GM21723 (cell line): ENCODE data around the gene LDHAL6B.

Experiments used
- ATAC-seq: cut with Tn5 transposase; IDR thresholded peaks from one replicate; pipeline ENCODE4 v1.9.1; 2021; ENCODE audit warnings: mild to moderate bottlenecking, moderate library complexity; ENCODE audit not compliant: unreplicated experiment

LDHAL6B gene

GRCh38 chr15:59216911-59217310 lies 10.3 kb downstream of the LDHAL6B start:
- no peak for ATAC-seq

- ATAC-seq = no peak
Measured at GRCh38 chr15:59217876-59218498, 11.3 kb downstream of the LDHAL6B start.

DNA sequence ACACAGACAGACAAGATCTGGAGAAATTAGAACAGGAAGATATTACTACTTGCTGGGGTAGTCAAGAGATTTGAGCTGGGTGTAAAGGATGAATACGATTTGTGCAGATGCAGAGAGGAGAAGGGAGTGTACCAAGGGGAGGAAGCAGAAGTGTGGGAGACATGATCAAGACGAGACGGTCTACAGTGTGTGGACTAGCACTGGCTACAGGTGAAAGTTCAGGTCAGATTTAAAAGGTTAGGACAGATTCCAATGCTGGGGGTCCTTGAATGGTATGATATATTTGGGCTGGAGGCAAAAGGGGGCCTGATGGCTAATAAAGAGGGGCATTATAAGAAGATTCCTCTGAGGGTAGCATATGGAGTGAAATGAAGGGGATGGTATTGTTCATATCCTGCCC lies 12.1 kb downstream of the LDHAL6B start:
- ATAC-seq = no peak

DNA sequence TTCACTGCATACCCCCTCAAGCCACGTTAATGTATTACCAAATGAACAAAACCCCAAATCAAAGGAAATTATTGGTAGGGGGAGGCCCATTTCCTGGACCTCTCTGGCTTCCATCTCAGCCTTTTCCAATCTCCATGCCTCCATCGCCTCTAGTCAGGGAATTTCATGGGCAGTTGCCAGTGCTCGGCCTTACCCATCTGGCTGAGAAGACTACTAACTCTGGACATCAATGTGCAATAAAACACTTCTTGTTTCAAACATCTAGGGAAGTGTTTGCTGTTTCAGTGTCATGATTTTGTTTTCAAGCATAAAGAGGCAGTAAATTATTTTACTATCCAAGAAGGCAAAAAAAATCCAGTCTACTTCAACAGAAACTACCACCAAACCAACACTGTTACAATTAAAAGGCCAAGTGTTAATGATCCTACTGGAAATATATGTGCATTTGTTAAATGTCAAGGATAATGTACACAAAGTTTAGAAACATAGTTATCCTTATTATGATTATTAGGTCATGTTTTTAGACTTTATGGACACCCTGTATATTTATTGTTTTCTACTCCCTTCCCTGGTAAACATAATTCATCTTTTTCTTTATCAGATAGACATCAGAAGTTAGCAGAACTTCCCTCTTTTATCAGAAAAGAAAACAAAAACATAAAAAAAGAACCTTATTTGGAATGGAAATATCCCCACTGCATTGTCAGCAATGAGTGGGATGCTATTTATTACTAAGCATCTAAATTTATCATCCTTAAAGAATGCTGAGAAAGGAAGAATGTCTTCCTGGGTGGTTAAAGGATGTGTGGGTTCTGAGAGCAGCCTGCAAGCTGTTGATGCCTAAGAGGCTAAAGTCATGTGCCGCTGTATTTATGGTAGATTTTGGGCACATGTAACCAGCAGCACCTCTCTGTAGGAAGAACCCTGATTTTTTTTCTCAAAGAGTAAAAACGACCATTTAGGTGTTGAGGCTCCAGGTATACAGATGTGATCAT lies 15.2 kb downstream of the LDHAL6B start:
- ATAC-seq = no peak

DNA sequence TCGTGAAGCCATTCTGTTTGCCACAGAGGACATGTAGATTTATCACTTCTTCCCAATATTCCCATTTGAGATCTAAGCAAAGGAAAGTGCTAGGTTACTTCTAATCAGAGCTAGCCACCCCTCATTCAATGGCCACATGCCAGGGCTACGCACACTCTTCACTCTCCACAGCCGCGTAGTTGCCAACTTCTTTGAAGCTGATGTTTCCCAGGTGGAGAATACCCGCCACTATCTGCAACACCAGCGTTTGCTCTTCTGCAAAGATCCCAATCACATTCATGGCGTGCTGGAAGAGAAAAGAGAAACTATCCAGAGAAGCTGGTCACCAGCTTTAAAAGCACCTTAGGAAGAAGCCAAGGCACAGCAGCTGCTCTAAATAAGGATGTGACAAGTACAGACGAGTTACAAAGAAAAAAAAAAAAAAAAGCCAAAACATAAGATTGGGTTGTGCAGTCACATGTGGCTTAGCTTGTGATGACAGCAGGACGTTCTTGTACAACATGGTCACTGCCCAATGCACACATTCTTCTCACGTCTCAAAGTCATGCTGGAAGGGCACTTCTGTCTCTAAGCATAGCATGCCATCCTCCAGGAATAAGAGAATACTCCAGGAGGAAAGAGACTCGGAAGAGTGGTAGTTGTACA lies 16.4 kb downstream of the LDHAL6B start:
- no peak for ATAC-seq

- no peak for ATAC-seq
Measured at GRCh38 chr15:59223736-59224135, 17.1 kb downstream of the LDHAL6B start.

DNA sequence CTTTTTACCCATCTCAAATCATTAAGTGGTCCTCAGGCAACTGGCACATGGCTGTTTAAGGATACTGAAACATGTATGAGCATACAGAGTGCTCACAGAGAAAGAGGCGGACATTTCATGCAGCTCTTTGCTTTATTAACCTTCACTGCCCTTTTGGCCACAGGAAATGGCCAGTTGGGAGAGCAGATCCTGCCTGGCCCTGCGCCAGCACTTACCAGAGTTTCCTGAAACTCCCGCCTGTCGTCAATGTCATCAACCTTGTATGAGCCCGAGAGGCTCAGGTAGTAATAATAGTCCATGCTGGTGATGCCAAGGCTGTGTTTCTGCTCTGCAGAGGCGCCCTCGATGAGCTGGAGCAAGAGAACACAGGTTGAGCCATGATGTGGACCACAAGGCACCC lies 17.8 kb downstream of the LDHAL6B start:
- ATAC-seq = no peak

DNA sequence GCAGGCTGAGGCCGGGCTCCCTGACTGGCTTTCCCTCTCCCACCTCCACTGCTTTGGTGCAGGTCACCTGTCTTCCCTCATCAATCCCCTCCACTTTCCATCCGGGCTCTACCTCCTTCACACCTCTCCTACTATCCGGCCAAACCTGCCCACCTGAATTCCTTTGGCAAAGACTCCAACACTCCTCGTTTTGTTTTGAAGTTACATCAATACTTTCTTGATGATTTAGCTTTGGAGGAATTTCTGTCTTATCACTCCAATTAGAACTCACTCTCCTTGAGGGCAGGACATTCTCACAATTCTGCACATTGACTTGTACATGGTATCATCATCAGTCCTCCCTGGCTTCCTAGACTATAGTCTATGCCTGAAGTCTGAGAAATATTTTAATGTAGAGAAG lies 20.4 kb downstream of the LDHAL6B start:
- ATAC-seq = no peak

- no peak for ATAC-seq
Measured at GRCh38 chr15:59229015-59229414, 22.4 kb downstream of the LDHAL6B start.

- ATAC-seq = no peak
Measured at GRCh38 chr15:59229453-59229852, 22.8 kb downstream of the LDHAL6B start.

DNA sequence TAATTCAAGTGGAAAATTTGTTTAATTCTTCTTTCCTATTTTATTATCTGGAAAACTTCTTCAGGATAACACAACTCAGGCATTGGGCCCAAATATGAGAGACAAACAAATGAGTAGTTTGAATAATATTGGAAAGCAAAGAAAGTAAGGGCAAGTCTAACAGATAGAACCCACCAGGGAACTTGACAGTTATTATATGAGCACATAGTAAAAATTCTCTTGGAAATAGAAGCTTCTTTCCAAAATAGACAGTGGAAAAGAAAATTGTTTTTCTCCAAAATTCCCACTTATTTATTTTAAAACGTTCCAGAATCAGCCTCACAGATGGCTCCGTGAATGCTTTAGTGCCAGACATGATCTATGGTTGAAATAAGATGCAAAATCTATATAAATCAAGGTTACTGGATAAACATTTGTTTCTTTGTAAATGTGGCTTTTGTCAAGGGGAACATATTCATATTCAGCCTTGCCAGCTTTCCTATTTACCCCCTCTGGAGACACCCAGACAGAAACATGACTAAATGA lies 23.9 kb downstream of the LDHAL6B start:
- no peak for ATAC-seq

DNA sequence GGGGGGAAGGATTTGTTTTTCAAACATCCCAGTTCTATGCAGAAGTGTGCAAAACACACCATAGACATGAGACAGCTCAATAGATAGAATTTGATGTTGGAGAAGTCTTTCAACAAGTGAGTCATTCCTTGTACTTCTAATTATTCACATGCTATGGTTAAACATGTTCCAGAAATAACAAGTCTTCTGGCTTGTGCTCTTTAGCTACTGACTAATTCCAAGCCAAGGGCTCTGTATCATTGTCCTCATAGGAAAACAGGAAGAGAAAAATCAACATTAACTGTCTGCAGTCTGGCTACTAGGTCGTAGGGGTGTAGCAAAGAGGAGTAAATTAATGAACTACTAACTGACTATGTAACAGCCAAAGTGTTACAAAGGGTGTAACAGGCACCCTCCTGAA lies 25.8 kb downstream of the LDHAL6B start:
- ATAC-seq = no peak

DNA sequence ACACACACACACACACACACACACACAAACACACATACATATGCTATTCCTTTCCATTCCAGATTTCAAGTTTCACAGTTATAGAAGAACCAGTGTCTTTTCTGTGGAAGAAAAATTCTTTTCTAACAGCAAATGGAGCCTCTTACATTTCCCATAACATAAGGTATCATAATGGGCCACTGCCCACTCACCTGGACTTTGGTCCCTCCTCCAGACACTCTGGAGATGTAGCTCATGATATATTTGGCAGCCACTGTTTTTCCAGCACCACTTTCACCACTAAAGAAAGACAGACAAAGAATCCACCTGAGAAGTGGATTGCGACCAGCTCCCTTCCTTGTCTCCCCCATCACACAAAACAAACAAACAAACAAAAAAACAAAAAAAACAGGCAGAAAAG lies 29.8 kb downstream of the LDHAL6B start:
- ATAC-seq = no peak

- peak; percentile 64 for ATAC-seq
Measured at GRCh38 chr15:59237119-59237855, 30.6 kb downstream of the LDHAL6B start.

DNA sequence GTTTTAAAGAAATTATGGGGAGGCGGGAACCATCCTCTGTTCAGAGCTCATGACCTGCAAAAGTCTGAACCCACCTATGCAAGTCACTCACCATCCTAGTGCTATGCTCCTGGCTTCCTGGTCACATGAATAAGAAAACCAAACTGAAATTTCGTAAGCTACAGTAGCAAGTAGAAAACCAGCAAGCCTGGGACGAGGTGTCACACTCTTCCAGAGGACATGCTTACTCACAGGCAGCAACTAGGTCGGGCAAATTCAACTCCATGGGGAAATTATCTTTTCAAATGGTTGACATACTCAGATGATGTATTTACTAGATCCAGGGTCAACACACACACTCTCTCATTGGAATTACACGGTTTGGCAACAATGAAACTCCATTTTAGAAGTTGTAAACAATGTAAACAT lies 31.3 kb downstream of the LDHAL6B start:
- peak; percentile 67 for ATAC-seq

GRCh38 chr15:59240036-59240435 lies 33.4 kb downstream of the LDHAL6B start:
- ATAC-seq = no peak

- no peak for ATAC-seq
Measured at GRCh38 chr15:59242649-59243048, 36.0 kb downstream of the LDHAL6B start.

DNA sequence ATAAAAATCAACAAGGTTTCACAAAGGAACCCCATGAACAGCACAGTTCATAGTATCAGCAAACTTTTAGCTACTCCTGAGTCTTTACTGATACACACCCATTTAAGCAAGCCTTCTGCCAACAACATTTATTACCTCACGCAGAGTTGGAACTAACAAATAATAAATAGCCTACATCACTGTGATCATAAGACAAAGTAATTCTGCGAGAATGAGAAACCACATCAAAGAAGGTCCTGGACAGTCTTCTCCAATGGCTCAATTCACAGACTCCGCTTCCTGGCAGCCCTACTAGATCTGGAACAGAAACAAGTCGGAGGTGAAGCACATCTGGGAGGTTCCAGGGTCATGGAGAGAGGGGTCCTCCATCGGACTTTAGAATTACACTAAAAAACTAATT lies 37.0 kb downstream of the LDHAL6B start:
- no peak for ATAC-seq

GRCh38 chr15:59244337-59244736 lies 37.7 kb downstream of the LDHAL6B start:
- ATAC-seq = peak; percentile 76

- no peak for ATAC-seq
Measured at GRCh38 chr15:59245559-59245958, 38.9 kb downstream of the LDHAL6B start.

DNA sequence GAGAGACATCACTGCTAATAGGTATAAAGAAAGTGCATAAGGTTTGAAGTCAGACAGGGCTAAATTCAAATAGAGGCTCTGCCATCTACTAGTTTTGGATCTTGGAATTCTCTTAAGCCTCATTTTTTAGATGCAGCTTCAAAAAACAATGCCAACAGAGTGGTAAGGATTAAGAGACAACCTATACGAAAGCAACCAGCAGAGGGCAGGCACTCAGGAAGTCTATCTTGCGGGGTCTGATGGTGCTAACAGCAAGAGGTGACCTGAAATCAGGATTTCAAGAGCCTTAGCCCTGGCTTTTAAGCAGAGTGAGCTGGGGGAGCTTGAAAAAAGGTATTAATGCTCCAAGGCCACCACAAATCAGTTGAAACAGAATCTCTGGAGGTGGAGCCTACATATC lies 40.7 kb downstream of the LDHAL6B start:
- ATAC-seq = no peak
